Measurements from ENCODE around the gene IQGAP1.

DNA sequence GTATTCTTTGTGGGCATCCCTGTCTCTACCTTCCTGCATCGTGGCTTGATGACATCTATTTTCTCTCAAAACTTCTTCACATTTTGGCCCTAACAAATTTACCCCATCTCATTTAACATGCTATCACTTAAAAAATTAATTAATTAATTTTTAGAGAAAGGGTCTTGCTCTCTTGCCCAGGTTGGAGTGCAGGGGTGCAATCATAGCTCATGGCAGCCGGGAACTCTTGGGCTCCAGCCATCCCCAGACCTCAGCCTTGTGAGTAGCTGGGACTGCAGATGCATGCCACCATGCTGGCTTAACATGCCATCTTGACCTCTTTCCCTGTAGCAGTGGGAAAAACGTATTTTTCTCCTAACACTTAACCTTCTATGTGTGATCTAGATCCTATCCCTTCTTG lies 20.6 kb downstream of the IQGAP1 start:
- TF ChIP-seq RAD21 (conservative IDR thresholded peaks at IDR 0.05 in 1 of 2, IDR thresholded peaks at IDR 0.05 in 1 of 2) (no peak), CTCF (IDR thresholded peaks at IDR 0.05) (no peak), ZFP36 (IDR thresholded peaks at IDR 0.05; ENCODE audit: borderline replicate concordance, partially characterized antibody) (no peak), POLR2A (IDR thresholded peaks at IDR 0.05; ENCODE audit: low read length) (no peak), RARB (CRISPR knock-in tag; IDR thresholded peaks at IDR 0.05) (no peak), CHD2 (IDR thresholded peaks at IDR 0.05; ENCODE audit: low read length, partially characterized antibody) (no peak), HOXA7 (CRISPR knock-in tag; IDR thresholded peaks at IDR 0.05) (no peak), POLR2AphosphoS2 (conservative IDR thresholded peaks at IDR 0.05; ENCODE audit: low read length) (no peak), JUN (IDR thresholded peaks at IDR 0.05) (no peak)
- TF ChIP-seq, protein P1, sequence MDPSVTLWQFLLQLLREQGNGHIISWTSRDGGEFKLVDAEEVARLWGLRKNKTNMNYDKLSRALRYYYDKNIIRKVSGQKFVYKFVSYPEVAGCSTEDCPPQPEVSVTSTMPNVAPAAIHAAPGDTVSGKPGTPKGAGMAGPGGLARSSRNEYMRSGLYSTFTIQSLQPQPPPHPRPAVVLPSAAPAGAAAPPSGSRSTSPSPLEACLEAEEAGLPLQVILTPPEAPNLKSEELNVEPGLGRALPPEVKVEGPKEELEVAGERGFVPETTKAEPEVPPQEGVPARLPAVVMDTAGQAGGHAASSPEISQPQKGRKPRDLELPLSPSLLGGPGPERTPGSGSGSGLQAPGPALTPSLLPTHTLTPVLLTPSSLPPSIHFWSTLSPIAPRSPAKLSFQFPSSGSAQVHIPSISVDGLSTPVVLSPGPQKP (IDR thresholded peaks at IDR 0.05; ENCODE audit: low read depth, low read length): no peak

Data from A549 (cell line).